ACC112 (cell line): Measurements from ENCODE around the gene VPS16.

ENCODE experiments used
- H2AFZ ChIP-seq: fragments of 200-600 bp; sonication (generic); one replicate; pipeline ENCODE4 v1.6.0; 2017; ENCODE audit warnings: antibody characterized with exemption, low read length; ENCODE audit not compliant: unreplicated experiment
- H3K27ac ChIP-seq: fragments of 200-600 bp; sonication (generic); 2 replicates; pipeline ENCODE4 v1.5.1; 2014; ENCODE audit warnings: low read depth, mild to moderate bottlenecking, antibody characterized with exemption, low read length, moderate library complexity
- H3K27me3 ChIP-seq: fragments of 200-600 bp; sonication (generic); 2 replicates; pipeline ENCODE4 v1.6.1; 2014; ENCODE audit warnings: mild to moderate bottlenecking, antibody characterized with exemption, low read length, moderate library complexity, mixed read lengths; ENCODE audit not compliant: insufficient read depth
- H3K36me3 ChIP-seq: fragments of 200-600 bp; sonication (generic); 2 replicates; pipeline ENCODE4 v1.6.1; 2016; ENCODE audit warnings: mild to moderate bottlenecking, antibody characterized with exemption, low read length, moderate library complexity, mixed read lengths; ENCODE audit not compliant: insufficient read depth
- H3K4me1 ChIP-seq: fragments of 200-600 bp; sonication (generic); one replicate; pipeline ENCODE4 v1.6.1; 2016; ENCODE audit warnings: low read length, mixed read lengths; ENCODE audit not compliant: insufficient read depth, unreplicated experiment, control insufficient read depth
- H3K4me3 ChIP-seq: fragments of 200-600 bp; sonication (generic); 2 replicates; pipeline ENCODE4 v1.5.1; 2014; ENCODE audit warnings: mild to moderate bottlenecking, low read depth, low read length
- H3K79me2 ChIP-seq: fragments of 200-600 bp; sonication (generic); one replicate; pipeline ENCODE4 v1.6.0; 2016; ENCODE audit warnings: low read length; ENCODE audit not compliant: control insufficient read depth, unreplicated experiment, insufficient read depth

VPS16 gene

GRCh38 chr20:2871661-2872458, 31.3 kb downstream of the VPS16 start:
- peaks cover 34% of the 10 kb centered on the region for H3K79me2 ChIP-seq
- no peak overlapping the region for H2AFZ ChIP-seq
- no peak overlapping the region for H3K27ac ChIP-seq

GRCh38 chr20:2872459-2873009, 32.0 kb downstream of the VPS16 start:
- peak overlapping the region; percentile 98 for H3K4me3 ChIP-seq
- H3K36me3 ChIP-seq, result no peaks in the 10 kb centered on the region
- peak overlapping the region; percentile 83 for H2AFZ ChIP-seq
- H3K4me1 ChIP-seq, result peaks cover 36% of the 10 kb centered on the region
- no peak overlapping the region for H3K27ac ChIP-seq
- H3K27me3 ChIP-seq, result no peaks in the 10 kb centered on the region
- H3K79me2 ChIP-seq, result peaks cover 39% of the 10 kb centered on the region

More at GRCh38 chr20:2871661-2872458, 31.3 kb downstream of the VPS16 start:
- Histone ChIP-seq H3K4me1 (peaks cover 43% of the 10 kb centered on the region), H3K4me3 (peak overlapping the region; percentile 98), H3K36me3 (no peaks in the 10 kb centered on the region), H3K27me3 (no peaks in the 10 kb centered on the region)

GRCh38 chr20:2873010-2873746, 32.6 kb downstream of the VPS16 start, which contains the start of gene PTPRA:
TSS of gene PTPRA (plus strand) at chr20:2873481. CDS start at chr20:2964278, 90,797 bp downstream.
- H3K36me3 ChIP-seq, result no peaks in the 10 kb centered on the region
- H3K27ac ChIP-seq, result no peak within 1 kb of the TSS; the same call in 1 of the 2 replicates
- peaks cover 41% of the 10 kb centered on the region for H3K79me2 ChIP-seq
- H3K4me3 ChIP-seq, result peak within 1 kb of the TSS; percentile 98
- peaks cover 31% of the 10 kb centered on the region for H3K4me1 ChIP-seq
- peak within 1 kb of the TSS; percentile 90 for H2AFZ ChIP-seq
- H3K27me3 ChIP-seq, result no peaks in the 10 kb centered on the region

- H3K27ac ChIP-seq, result no peak overlapping the region; the same call in 1 of the 2 replicates
- H3K4me3 ChIP-seq, result peak overlapping the region; percentile 98
- peaks cover 45% of the 10 kb centered on the region for H3K79me2 ChIP-seq
- H3K36me3 ChIP-seq, result no peaks in the 10 kb centered on the region
- H3K27me3 ChIP-seq, result no peaks in the 10 kb centered on the region
- peaks cover 27% of the 10 kb centered on the region for H3K4me1 ChIP-seq
- H2AFZ ChIP-seq, result peak overlapping the region; percentile 90
These were observed 33.1 kb downstream of the VPS16 start for GRCh38 chr20:2873747-2874041.

- Histone ChIP-seq H3K79me2 (peaks cover 52% of the 10 kb centered on the region), H3K36me3 (no peaks in the 10 kb centered on the region), H3K4me3 (peak overlapping the region; percentile 98), H3K4me1 (peaks cover 32% of the 10 kb centered on the region), H2AFZ (no peak overlapping the region), H3K27me3 (no peaks in the 10 kb centered on the region), H3K27ac (no peak overlapping the region)
These were observed 33.9 kb downstream of the VPS16 start for GRCh38 chr20:2874456-2874855.

- Histone ChIP-seq H2AFZ (no peak overlapping the region), H3K4me1 (peaks cover 26% of the 10 kb centered on the region), H3K79me2 (peaks cover 62% of the 10 kb centered on the region), H3K4me3 (no peak overlapping the region), H3K27me3 (no peaks in the 10 kb centered on the region), H3K27ac (no peak overlapping the region), H3K36me3 (no peaks in the 10 kb centered on the region)
These were observed 35.2 kb downstream of the VPS16 start for GRCh38 chr20:2875690-2876203.

GRCh38 chr20:2878515-2878914, 38.0 kb downstream of the VPS16 start:
- H3K79me2 ChIP-seq, result peaks cover 65% of the 10 kb centered on the region
- H3K4me3 ChIP-seq, result no peak overlapping the region
- H2AFZ ChIP-seq, result no peak overlapping the region
- peaks cover 16% of the 10 kb centered on the region for H3K4me1 ChIP-seq
- no peak overlapping the region for H3K27ac ChIP-seq
- no peaks in the 10 kb centered on the region for H3K27me3 ChIP-seq
- H3K36me3 ChIP-seq, result no peaks in the 10 kb centered on the region

- Histone ChIP-seq H3K4me3 (no peak overlapping the region), H3K79me2 (peaks cover 64% of the 10 kb centered on the region), H3K27me3 (no peaks in the 10 kb centered on the region), H3K36me3 (no peaks in the 10 kb centered on the region), H2AFZ (no peak overlapping the region), H3K4me1 (peaks cover 16% of the 10 kb centered on the region), H3K27ac (no peak overlapping the region)
These were observed 38.6 kb downstream of the VPS16 start for GRCh38 chr20:2879146-2879545.

- Histone ChIP-seq H3K4me3 (no peak overlapping the region), H3K36me3 (no peaks in the 10 kb centered on the region), H3K4me1 (peaks cover 7% of the 10 kb centered on the region), H3K27me3 (no peaks in the 10 kb centered on the region), H3K27ac (no peak overlapping the region), H2AFZ (no peak overlapping the region), H3K79me2 (peaks cover 60% of the 10 kb centered on the region)
These were observed 40.1 kb downstream of the VPS16 start for GRCh38 chr20:2880650-2881049.

GRCh38 chr20:2883726-2884637, 43.4 kb downstream of the VPS16 start:
- peaks cover 4% of the 10 kb centered on the region for H3K4me1 ChIP-seq
- no peaks in the 10 kb centered on the region for H3K36me3 ChIP-seq
- peaks cover 43% of the 10 kb centered on the region for H3K79me2 ChIP-seq
- no peaks in the 10 kb centered on the region for H3K27me3 ChIP-seq
- H3K4me3 ChIP-seq, result no peak overlapping the region
- H3K27ac ChIP-seq, result no peak overlapping the region
- H2AFZ ChIP-seq, result no peak overlapping the region
